AG04449 (cell line): ENCODE data around the gene TGM5.

Experiments used
- CTCF ChIA-PET: fragments of 350-600 bp; formaldehyde crosslinking; extraction: SDS; loops from one replicate; lab custom pipeline; 2021; ENCODE audit warnings: antibody characterized with exemption; lab: Yijun Ruan, JAX
- POLR2A ChIA-PET: fragments of 400-600, 350-600 bp; formaldehyde crosslinking; extraction: SDS; loops from one replicate; lab custom pipeline; 2020; ENCODE audit warnings: antibody characterized with exemption, inconsistent platforms; lab: Yijun Ruan, JAX
- DNase-seq: peaks from one replicate; pipeline ENCODE4 v3.0.0-alpha.2; 2010; ENCODE audit warnings: low read depth, low spot score
- H3K4me3 ChIP-seq: 2 replicates; pipeline ENCODE4 v1.5.1; 2011; ENCODE audit warnings: low read depth, mild to moderate bottlenecking, control low read depth, low read length
- CTCF ChIP-seq: IDR thresholded peaks from one replicate; pipeline ENCODE4 v1.5.1; 2011; ENCODE audit warnings: mild to moderate bottlenecking, moderate library complexity, low read length, control low read depth, inconsistent platforms; ENCODE audit not compliant: insufficient read depth; ENCODE audit errors: missing control alignments

The TGM5 gene

GRCh38 chr15:43285609-43286037 lies 18.9 kb upstream of the TGM5 start:
- DNase-seq: peak; percentile 17
- ChIA-PET CTCF (interaction anchor here (0.7 to 11.0 kb wide), 50 partner anchors 10 to 927 kb away, joined by 3 to 434 read pairs (median 5); partner anchors contain the start of genes CCNDBP1, ELL3, EPB42 and TGM5), POLR2A (no interaction called here)
- peak; percentile 76 for TF ChIP-seq CTCF
- H3K4me3 ChIP-seq: no peak overlapping the region

- DNase-seq: no peak
- ChIA-PET CTCF (interaction anchor here (1.0 to 11.0 kb wide), 9 partner anchors 10 to 166 kb away, joined by 3 to 434 read pairs (median 6); partner anchors contain the start of gene TGM5), POLR2A (no interaction called here)
- H3K4me3 ChIP-seq: no peak overlapping the region
- TF ChIP-seq CTCF: no peak
Measured at GRCh38 chr15:43283526-43283925, 16.8 kb upstream of the TGM5 start.

GRCh38 chr15:43281926-43282602 lies 15.3 kb upstream of the TGM5 start:
- TF ChIP-seq CTCF: no peak
- ChIA-PET CTCF (interaction anchor here (1.4 to 11.0 kb wide), 5 partner anchors 15 to 578 kb away, joined by 3 to 434 read pairs (median 7); partner anchors contain the start of genes CCNDBP1 and TGM5), POLR2A (no interaction called here)
- H3K4me3 ChIP-seq: no peak overlapping the region
- no peak for DNase-seq

GRCh38 chr15:43280996-43281395 lies 14.3 kb upstream of the TGM5 start:
- POLR2A ChIA-PET: no interaction called here
- no peak for DNase-seq
- no peak overlapping the region for H3K4me3 ChIP-seq
- CTCF ChIA-PET: interaction anchor here (1.4 to 11.0 kb wide), 4 partner anchors 53 to 577 kb away, joined by 3 to 434 read pairs (median 5); partner anchors contain the start of gene CCNDBP1
- TF ChIP-seq CTCF: no peak

GRCh38 chr15:43279496-43279895 lies 12.8 kb upstream of the TGM5 start:
- TF ChIP-seq CTCF: no peak
- ChIA-PET CTCF (interaction anchor here (1.1 to 11.0 kb wide), 4 partner anchors 6 to 93 kb away, joined by 3 to 434 read pairs (median 38); no protein-coding TSS in a partner anchor), POLR2A (no interaction called here)
- H3K4me3 ChIP-seq: no peak overlapping the region
- no peak for DNase-seq

- ChIA-PET POLR2A (no interaction called here), CTCF (interaction anchor here (8.7 to 11.0 kb wide), 2 partner anchors 7 to 51 kb away, joined by 70 to 434 read pairs; no protein-coding TSS in a partner anchor)
- no peak overlapping the region for H3K4me3 ChIP-seq
- no peak for DNase-seq
- no peak for TF ChIP-seq CTCF
Measured at GRCh38 chr15:43278869-43279268, 12.1 kb upstream of the TGM5 start.
